Measurements from ENCODE around the gene ALOXE3. TPM values are rescaled to one million over a fixed set of nuclear protein-coding genes. Genes with fewer than 3 reads are reported as not detected.

The ALOXE3 gene
- total RNA-seq, 4 donors from 2014 or later = not detected

DNA sequence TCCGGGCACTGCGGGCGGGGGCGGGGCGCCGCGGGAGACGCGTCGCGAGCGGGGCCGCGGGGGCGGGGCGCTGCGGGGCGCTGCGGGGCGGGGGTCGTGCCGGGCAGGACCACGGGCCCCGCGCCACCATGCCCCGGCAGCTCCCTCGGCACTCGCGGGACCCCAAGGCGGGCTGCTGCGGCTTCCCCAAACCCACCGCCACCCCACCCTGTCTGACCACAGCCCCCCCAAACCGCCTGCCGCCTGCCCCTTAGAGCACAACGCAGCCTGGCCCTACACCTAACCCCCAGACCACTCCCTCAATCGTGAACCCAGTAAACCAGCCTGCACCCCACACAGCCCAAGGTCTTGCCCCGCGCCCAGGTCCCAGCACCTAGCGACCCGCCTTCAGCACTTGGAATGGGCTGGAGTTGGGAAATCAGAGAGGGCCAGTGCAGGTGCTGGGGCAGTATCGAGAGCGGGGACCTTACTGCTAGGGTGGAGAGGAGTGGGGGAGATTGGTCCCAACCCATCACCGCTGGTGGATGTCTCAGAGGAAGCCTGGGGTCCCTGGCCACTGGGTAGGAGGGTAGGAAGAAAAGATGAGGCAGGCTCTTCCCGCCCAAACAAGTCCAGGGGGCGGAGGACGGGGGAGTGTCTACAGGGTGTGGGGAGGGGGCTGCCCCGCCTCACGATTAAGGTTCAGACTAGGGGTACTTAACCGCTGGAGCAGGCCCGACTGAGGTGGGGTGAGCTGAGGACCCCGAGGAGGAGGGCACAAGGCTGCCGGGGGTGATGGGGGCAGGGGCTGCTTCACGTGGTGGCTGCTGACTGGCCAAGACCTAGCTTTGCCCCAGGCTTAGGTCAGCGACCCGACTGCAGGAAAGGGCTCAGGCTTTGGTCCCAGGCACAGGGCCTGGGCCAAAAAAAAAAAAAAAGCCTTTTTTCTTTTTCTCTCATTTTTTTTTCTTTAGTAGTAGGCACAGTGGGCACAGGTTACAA is 45.0 kb upstream of the ALOXE3 start:
- intact Hi-C loops (cut with DNase I) = no loop called here
- Histone ChIP-seq H3K4me3 (peak overlapping the region; percentile 94 to 100 (median 100)), H3K27ac (replicated peaks in 1 of 4) (peak overlapping the region; percentile 100), H3K36me3 (peaks cover 9 to 27% (median 23%) of the 10 kb centered on the region in 4 donors), H3K27me3 (no peaks in the 10 kb centered on the region), H3K4me1 (peaks cover 40 to 62% (median 59%) of the 10 kb centered on the region in 4 donors), H3K9me3 (no peaks in the 10 kb centered on the region)
- WGBS = 14% methylated on average over 21 of the region's 55 CpGs
- no peak for TF ChIP-seq EP300 (IDR thresholded peaks at IDR 0.05)
- no peak for DNase-seq (ENCODE audit: extremely low spot score)

GRCh38 chr17:8162233-8162996 is 44.1 kb upstream of the ALOXE3 start, which contains the start of gene VAMP2:
TSS of gene VAMP2 (minus strand) at chr17:8162948. CDS start at chr17:8162879, 69 bp downstream.
- Histone ChIP-seq H3K27ac (replicated peaks in 1 of 4) (peak within 1 kb of the TSS; percentile 100), H3K27me3 (no peaks in the 10 kb centered on the region), H3K36me3 (peaks cover 9 to 27% (median 23%) of the 10 kb centered on the region in 4 donors), H3K4me3 (peak within 1 kb of the TSS; percentile 94 to 100 (median 100)), H3K4me1 (peaks cover 47 to 71% (median 68%) of the 10 kb centered on the region in 4 donors), H3K9me3 (no peaks in the 10 kb centered on the region)
- intact Hi-C loops (cut with DNase I) = no loop called here
- TF ChIP-seq CTCF (IDR thresholded peaks at IDR 0.05) (peak in 2 of 3 experiments; percentile 4 to 25), POLR2A (IDR thresholded peaks at IDR 0.05; ENCODE audit: low read depth) (peak; percentile 68), POLR2AphosphoS5 (IDR thresholded peaks at IDR 0.05) (peak in 1 of 2 donors; percentile 88), EP300 (IDR thresholded peaks at IDR 0.05) (no peak)
- no peak for DNase-seq (ENCODE audit: extremely low spot score)
- WGBS = 0% methylated on average over 2 of the region's 75 CpGs

- Histone ChIP-seq H3K4me3 (peak overlapping the region; percentile 94 to 100 (median 100)), H3K4me1 (peaks cover 53 to 77% (median 75%) of the 10 kb centered on the region in 4 donors), H3K36me3 (peaks cover 9 to 27% (median 23%) of the 10 kb centered on the region in 4 donors), H3K27ac (replicated peaks in 1 of 4) (peak overlapping the region; percentile 100), H3K27me3 (no peaks in the 10 kb centered on the region), H3K9me3 (no peaks in the 10 kb centered on the region)
- WGBS = 34% methylated on average over 17 of the region's 19 CpGs
- intact Hi-C loops (cut with DNase I) = no loop called here
- TF ChIP-seq CTCF (IDR thresholded peaks at IDR 0.05) (no peak), POLR2AphosphoS5 (IDR thresholded peaks at IDR 0.05) (peak in 1 of 2 donors; percentile 12), EP300 (IDR thresholded peaks at IDR 0.05) (no peak)
- no peak for DNase-seq (ENCODE audit: extremely low spot score)
These were observed 43.2 kb upstream of the ALOXE3 start for GRCh38 chr17:8161289-8162232.

DNA sequence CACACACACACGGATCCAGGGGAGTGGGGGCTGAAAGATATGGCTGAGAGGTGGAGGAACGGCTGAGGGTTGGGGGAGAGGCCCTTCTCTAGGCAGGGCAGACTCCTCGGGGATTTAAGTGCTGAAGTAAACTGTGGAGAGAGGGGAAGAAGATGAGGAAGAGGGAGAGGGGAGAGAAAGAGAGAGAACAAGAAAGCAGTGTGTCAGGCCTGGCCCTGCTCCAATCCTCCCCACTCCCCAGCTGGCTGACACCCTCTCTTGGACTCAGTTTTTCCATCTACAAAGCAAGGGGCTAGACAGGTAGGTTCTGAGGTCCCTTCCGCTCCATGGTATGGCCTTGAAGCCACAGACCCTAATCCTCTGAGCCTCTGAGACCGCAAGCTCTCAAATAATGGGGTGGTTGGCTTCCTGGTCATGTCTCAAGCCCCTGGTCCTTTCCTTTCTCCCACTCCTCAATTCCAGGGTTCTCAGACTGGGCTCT is 42.5 kb upstream of the ALOXE3 start:
- H3K4me1 ChIP-seq = peaks cover 53 to 77% (median 75%) of the 10 kb centered on the region in 4 donors
- H3K36me3 ChIP-seq = peaks cover 9 to 27% (median 23%) of the 10 kb centered on the region in 4 donors
- intact Hi-C loops (cut with DNase I) = no loop called here
- WGBS = 45% methylated on average over 5 of the region's 5 CpGs
- no peak for TF ChIP-seq EP300 (IDR thresholded peaks at IDR 0.05)
- TF ChIP-seq CTCF (IDR thresholded peaks at IDR 0.05) = no peak
- no peak for TF ChIP-seq POLR2A (IDR thresholded peaks at IDR 0.05; ENCODE audit: low read depth)
- TF ChIP-seq POLR2AphosphoS5 (IDR thresholded peaks at IDR 0.05) = no peak
- no peak for DNase-seq (ENCODE audit: extremely low spot score)
- H3K27ac ChIP-seq (replicated peaks in 1 of 4) = peak overlapping the region; percentile 100
- H3K4me3 ChIP-seq = peak overlapping the region; percentile 94 to 100 (median 100)
- no peaks in the 10 kb centered on the region for H3K9me3 ChIP-seq
- no peaks in the 10 kb centered on the region for H3K27me3 ChIP-seq
